Ishikawa (cell line): Measurements from ENCODE around the gene FBXO24.

Source experiments
- EGR1 ChIP-seq: IDR thresholded peaks from 2 replicates; pipeline ENCODE4 v1.6.1; 2012
- EP300 ChIP-seq: IDR thresholded peaks from 2 replicates; pipeline ENCODE4 v1.6.1; 2012; ENCODE audit warnings: borderline replicate concordance
- REST ChIP-seq: IDR thresholded peaks from 2 replicates; pipeline ENCODE4 v1.6.1; 2012; ENCODE audit warnings: low read depth, mild to moderate bottlenecking

- no peak for TF ChIP-seq EGR1
- no peak for TF ChIP-seq EP300
- no peak for TF ChIP-seq REST
Observed at GRCh38 chr7:100641860-100642533, 55.9 kb downstream of the FBXO24 start.
